ENCODE results near the gene B3GALT6.

Gene B3GALT6

DNA sequence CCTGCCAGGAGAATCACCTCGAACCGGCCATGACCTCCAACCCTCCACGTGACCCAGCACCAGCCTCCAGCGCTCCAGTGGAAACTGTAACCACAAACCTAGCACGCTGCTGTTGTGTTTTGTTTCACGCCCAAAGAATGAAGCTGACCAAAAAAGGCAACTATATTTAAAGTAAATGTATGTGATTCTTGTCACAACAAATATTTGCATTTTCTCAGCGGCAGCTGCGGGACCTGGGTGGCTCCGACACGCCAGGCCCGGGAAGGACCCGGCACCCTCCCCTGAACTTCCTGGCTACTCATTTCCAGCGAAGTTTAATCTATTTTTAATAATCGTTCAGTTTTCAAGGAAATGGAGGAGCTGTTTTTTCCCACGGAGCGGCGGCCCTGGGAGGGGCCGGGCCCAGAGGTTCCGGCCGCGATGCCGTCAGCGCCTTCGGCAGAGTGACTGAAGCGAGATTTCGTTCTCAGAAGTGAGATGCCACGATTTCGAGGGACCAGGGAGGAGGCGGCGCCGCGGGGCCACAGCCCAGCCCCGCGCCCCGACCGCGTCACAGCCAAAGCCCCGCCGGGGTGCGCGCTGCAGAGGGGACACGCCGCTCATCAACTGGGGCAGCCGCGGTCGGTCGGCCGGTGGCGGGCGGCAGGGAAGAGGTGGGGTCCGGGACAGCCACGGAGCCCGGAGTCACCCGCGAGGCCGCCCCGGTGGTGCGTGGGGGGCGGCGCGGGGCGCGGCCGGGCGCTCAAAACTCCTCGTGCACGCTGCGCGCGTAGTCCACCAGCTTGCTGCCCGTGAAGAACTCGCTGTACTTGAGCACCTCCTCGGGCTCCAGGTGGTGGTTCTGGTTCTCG, 15.0 kb upstream of the B3GALT6 start:
- no peak for DNase-seq

DNA sequence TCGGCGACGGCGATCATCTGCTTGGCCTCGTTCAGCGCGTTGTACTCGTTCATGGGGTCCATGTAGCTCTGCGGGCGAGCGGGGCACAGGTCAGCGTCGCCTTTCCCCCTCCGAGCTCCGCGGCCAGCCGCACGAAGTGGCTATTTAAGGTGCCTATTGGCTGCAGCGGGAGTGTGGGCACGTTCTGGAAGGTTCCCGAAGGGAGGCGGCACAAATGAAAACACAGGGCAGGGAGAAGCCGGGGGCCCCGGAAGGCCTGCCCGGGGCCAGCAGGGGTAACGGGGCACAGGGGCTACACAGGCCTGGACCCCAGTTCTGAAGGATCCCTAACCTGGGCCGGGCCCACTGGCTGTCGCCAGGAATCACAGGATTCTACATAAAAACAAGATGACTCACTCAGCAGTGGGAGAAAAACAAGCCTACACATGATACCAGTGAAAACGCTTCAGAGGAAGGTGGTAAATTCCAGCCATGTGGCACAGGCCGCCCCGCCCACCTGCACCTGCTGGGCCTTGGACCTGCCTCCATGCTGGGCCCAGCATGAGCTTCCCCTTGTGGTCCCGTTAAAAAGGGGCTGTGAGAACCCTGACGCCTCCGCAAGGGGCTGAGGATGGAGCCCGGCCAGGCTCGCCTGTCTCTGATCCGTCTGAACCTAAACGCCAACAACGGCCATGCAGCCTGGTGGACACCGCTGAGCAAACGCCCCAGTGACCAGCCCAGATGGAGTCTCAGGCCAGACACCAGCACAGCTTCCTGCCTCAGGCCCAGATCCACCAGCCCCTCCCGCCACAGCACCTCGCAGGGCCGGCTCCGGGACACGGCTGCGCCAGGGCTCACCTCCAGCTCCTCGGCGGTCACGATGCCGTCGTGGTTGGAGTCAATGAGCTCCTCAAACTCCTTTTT, 14.2 kb upstream of the B3GALT6 start:
- DNase-seq = no peak

DNA sequence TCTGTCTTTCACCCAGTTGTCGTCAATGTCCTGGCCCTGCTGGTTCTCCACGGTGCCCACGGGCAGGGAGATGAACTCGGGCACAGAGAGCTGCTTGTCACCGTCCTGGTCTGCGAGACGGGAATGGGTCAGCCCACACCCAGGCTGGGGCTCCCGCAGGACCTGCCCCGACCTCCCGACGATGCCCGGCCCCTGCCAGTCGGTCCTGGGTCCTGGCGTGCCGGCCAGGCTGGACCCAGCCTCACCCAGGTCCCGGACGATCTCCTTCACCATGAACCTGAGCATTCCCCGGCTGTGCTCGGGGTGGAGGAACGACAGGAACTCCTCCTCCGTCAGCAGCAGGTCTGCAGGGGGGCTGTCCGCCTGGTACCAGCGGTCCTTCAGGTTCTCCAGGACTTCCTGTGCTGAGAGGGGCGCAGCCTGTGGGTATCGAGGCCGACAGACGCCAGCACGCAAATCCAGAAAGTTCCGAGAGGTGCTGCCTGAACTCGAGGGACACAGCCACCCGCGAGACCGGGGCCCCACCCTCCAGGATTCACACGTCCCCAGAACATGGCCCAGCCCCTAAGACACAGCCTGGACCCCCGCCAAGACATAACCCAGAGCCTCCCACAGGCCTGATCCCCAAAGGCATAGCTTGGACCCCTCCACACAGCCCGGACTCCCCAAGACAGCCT, 13.4 kb upstream of the B3GALT6 start:
- no peak for DNase-seq

DNA sequence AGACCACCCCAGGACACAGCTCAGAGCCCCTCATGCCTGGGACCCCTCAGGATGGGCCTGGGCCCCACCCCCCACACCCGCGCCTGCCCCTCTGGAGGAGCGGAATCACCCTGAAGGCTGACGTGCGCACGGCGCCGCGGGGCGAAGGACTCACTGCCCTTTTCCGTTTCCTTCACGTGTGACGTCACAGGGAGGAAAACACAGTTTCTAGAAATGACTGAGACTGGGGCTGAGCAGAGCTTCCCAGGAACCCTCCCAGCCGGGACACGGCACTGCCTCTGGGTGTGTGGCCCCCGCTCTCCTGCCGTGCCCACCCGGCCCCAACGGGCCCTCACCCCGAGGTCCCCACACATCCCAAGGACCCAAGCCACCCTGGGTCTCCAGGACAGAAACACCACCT, 12.7 kb upstream of the B3GALT6 start:
- DNase-seq = no peak

DNA sequence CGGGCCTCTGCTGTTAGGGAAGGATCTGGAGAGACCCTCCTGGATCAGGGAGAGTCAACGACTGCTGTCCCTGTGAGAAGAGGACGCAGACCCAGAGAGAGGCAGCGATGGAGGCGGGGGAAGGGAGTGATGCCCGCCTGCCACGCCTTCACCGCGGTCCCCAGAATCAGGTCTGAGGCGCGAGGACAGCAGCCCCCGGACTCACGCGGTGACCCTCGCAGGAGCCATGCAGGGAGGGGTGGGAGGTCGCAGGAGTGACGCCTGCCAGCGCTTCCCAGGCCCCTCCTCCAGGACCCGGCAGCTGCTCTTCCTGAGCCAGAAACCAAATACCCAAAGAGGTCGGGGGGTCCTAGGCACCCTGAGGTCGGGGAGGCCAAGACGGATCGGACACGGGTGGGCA, 11.8 kb upstream of the B3GALT6 start:
- no peak for DNase-seq

DNA sequence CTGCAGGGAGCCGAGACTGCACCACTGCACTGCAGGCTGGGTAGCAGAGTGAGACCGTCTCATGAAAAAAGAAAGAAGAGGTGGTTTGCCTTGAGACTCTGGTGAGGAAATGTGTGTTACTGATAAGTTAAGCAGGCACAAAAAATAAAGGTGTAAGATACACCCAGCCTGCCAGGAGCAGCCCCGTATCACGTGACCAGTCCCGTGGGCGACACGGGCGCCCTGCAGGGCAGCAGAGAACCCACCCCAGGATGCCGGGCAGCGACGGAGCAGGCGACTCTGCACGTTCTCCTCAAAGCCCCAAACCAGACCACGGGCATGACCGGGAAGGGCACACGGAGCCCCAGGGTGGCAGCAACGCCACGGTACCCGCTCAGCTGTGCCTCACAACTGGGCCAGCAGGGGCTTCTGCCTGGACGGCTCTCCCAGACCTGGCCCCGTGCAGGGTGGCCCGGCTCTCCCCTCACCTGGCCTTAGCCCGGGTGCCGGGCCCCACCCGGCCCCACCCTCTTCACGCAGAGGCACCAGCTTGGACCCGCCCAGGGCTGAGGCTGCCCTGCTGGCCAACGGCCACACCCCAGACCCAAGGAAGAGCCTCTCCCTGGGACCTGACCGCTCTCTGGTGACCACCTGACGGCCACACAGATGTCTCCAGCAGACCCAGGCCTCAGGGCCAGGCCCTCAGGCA, 10.0 kb upstream of the B3GALT6 start:
- no peak for DNase-seq

DNA sequence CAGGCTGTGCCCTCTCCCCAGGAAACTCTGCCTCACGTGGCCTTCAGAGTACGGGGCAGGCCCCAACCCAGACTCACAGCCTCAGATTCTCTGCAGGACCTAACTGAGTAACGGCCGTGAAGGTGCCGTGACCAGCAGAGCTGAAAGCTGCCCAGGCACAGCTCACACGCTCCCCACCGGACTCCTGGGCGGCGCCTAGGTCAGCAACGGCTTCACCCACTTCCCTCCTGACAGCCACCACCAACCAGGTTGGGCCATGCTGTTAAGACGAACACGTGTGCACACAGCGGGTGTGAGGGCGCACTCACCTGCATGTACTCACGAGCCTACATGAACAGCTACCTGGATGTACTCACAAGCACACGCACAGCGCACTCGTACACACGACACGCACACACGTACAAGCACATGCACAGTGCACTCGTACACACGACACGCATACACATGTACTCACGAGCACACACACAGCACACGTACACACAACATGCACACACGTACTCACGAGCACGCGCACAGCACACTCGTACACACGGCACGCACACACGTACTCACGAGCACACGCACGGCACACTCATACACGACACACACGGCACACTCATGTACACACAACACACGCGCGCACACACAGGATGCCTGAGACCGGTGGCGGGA, 9.3 kb upstream of the B3GALT6 start:
- DNase-seq = no peak

DNA sequence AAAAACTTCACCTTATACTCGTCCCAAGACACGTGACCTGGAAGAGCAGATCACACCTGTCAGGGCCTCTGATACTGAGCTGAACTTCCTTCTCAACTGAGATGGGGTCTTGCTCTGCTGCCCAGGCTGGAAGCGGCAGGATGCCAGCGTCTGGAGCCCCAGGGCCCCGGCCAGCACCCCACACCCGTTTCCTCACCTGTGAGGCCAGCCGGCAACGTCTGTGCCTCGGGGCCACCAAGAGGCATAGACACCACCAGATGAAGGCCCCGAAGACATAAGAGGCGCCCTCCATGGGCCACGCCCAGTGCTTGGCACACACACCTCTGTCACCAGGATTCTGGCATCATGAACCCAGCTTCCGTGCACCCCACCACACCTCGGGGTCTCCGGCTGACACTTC, 8.7 kb upstream of the B3GALT6 start:
- no peak for DNase-seq

DNA sequence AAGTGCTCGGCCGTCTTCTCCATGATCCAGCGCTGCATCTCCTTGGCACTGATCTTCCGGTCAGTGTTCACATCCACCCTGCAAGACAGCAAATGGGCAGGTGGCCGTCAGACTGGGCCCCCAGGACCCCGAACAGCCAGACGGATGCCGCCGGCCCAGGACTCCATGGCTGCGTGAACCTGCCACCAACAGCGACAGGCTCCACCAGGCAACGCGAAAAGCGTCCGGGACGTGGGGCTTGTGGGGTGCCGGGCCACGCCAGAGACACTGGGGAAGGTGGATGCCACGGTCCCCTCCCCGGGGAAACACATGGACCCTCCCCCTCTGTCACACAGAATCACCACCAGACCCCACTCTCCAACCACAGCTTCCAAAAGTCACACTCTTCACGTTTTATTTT, 8.1 kb upstream of the B3GALT6 start:
- no peak for DNase-seq

DNA sequence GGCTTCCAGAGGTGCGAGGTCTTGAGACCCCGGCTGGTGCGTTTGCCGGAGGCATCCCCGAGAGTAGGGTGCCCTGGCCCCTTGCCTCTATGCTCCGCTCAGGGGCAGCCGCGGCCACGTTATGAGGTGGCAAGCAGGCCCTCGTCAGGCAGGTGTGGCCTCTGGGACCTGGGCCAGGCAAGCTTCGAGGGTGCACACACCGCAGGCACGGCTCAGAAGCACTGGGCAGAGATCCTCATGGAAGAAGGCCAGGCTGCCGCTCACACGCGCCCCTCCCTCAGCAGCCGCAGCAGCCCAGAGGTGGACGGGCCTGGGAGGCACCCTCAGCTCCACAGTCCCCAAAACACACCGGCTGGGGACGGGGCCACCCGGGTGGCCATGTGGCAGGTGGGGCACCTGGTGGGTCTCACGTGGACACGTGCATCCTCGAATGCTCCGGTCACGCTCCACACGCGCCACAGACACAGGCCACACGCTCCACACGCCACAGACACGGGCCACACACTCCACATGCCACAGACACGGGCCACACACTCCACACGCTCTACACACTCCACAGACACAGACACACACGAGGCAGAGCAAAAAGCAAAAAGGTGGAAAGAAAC, 6.7 kb upstream of the B3GALT6 start:
- DNase-seq = peak; percentile 34

DNA sequence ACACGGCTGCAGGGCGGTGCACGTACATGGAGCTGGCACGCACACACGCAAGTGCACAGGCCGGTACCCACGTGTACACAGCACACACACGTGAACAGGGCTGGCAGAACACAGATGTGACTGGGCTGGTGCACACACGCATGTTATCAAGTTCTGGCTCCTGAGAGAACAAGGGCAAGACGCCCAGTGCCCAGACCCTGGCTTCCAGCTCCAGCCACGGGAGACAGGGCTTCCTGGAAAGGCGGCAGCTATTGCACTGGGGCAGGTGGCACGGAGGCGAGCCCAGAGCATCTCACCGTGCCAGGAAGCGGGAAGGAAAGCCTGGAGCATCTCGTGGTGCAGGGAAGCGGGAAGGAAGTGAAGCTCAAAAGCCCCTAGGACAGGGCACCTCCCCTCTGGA, 6.1 kb upstream of the B3GALT6 start:
- no peak for DNase-seq

DNA sequence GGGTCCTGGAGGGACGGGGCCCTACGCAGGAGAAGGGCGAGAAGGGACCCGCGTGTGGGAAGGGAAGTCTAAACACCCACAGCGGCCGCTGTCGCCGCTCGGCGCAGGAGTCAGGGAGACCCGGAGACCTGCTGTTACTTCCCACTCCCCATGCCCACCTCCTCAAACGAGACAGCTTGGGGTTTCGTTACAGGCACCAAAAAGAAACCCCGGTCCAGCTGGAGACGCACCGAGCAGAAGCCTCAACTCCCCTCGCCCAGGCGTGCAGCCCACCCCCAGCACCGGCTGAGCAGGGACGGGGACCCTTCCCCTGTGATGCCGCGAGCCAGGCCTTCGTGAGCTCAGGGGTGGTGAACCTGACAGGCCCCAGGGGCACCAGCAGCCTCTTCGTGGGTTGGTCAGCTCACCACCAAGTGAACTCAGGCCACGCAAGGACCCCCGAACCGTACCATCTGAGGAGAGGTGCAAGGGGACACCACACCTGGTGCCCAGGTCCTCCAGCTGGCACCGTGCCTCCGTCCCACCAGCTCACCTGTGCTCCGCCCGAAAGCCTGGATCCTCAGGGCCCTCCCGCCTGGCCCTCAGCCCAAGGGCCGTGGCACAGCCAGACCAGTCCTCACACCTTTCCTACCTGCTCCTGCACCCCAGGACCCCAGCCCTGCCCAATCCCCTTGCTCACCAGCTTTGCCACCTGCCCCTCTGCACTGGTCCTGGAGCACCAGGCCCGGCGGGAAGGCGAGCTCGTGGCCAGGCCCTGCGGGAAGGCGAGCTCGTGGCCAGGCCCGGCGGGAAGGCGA, 5.3 kb upstream of the B3GALT6 start:
- no peak for DNase-seq

DNA sequence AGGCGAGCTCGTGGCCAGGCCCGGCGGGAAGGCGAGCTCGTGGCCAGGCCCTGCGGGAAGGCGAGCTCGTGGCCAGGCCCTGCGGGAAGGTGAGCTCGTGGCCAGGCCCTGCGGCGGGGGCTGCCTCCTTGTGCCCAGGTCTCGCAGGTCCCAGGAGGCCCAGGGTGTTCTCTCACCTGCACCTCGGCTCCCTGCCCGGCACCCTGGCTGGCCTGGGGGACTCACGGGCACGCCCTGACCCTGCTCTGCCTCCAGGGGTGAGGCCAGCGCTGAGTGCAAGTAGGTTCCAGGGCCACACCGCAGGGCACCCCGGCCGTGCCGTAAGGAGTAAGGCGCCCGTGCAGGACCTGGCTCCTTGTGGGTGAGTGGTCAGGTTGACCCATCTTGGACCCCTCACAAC, 4.7 kb upstream of the B3GALT6 start:
- DNase-seq = no peak

DNA sequence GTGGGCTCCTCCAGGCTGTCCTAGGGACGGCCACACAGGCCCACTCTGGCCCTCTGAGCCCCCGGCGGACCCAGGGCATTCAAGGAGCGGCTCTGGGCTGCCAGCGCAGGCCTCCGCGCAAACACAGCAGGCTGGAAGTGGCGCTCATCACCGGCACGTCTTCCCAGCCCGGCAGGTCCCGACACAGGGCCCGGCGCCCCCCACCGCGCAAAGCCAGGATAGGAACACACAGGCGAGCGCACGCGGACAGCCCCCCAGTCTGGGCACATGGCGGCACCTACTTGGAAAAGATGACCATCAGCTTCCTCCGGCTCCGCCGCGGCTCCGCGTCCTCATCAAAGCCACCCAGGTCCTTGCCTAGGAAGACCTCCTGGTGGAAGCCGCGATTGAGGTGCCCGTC, 3.9 kb upstream of the B3GALT6 start:
- DNase-seq = no peak

DNA sequence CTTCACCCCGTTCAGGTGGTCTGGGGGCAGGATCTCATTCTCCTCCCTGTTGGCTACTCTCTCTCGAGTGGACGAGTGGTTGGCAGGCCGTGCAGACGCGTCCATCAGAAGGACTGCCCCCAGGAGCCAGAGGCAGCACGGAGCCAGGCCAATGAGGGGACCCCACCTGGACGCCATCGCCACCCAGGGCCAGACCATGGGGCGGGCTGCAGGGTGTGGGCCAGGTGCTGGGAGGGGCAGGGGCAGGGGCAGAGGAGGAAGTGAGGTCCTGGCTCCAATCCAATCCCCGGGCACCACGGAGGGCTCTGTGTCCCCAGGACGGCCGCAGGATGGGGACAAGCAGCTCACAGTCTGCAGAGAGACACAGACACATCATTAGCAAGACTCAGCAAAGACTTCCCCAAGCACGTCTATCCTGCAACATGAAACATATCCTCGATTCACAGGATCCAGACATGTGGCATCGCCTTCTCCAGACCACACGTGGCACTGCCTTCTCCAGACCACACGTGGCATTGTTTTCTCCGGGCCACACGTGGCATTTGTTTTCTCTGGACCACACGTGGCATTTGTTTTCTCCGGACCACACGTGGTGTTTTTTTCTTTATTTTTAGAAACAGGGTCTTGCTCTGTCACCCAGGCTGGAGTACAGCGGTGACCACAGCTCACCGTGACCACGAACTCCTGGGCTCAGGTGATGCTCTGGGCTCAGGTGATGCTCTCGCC, 3.3 kb upstream of the B3GALT6 start:
- no peak for DNase-seq

DNA sequence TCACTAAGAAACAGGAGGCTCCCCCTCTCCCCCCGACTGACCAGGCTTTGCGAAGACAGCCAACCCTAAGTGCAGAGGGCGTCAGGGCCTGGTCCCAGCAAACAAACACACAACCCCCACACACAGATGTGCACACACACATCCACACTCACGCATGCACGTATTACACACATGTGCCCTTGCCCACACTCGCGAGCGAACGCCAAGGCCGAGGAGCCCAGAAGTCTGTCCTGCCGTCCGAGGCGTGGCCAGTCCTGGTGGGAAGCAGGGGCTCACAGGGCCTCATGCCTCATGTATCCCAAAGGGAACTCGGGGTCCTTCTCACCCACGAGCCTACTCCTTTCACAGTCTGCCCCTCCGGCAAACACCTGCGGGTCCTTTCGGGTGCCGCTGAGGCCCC, 2.3 kb upstream of the B3GALT6 start:
- DNase-seq = no peak

DNA sequence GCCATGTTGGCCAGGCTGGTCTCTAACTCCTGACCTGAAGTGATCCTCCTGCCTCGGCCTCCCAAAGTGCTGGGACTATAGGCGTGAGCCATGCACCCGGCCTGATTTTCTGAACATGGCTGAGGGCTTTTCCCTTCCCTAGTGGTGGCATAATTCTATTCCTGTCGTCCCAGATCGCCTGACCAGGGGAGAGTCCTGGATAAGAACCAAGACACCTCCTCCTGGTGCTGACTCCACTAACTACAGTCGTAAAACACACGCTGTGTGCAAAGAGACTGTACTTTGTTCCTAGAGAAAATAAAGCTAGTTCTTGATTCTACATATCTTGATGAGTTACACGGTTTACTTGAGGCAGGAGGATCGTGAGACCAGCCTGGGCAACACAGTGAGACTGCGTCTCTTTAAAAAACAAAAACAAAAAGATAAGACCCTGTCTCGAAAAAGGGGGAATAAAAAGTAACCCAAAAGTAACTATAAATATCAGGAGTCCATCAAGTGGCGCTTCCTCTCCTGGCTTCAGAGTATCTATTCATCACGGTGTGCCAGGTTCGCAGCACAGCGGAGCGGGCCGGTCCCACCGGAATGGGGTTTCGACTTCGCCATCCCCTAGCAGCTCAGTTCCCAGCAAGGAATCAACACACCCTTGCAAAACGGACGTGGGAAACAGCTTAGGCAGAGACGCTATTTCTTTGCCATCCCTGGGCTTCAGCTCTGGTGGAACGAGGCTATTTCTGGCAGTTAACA, 1.2 kb upstream of the B3GALT6 start:
- DNase-seq = peak; percentile 12

DNA sequence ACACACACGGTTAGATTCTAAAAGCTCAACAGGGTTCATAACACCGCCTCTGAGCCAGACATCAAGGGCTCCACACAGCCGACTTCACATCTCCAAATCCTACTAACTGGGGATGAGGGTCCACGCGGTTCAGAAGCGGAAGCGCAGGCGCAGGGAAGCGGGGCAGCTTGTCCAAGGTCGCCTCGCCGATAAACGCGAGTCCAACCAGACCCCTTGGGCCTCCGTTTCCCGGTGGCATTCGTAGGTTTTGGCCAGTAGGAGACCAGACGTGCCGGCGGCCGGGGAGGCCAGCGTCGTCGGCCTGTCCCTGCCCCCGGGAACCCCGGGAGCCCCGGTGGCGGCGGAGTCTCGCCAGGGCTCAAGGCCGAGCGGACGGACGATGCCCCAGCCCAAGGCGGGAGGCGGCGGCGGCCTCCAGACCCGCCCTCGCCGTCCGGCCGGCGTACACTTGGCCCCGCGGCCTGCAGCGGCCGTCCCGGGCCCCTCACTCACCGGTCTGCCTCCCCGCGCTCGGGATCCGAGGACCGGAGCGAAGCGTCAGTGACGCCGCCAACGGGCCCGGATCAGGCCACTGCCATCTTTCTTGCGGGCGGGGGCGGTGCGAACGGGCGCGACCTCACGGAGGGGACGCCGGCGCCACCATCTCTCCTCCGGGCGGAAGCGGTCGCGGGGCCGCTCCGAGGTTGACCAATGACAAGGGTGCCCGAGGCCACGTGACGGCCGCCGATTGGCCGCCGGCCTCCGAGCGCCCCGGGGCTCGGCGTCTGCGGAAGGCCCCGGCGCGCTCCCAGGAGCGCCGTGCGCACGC, 433 bp upstream of the B3GALT6 start, which contains the start of gene SDF4:
TSS of gene SDF4 (minus strand) at position 602 of the 808 bp plus-strand sequence. CDS start 3,229 bp downstream, outside the sequence.
- DNase-seq = peak; percentile 91
